Measurements from ENCODE around the gene ZNF831. TPM values are rescaled to one million over a fixed set of nuclear protein-coding genes. Genes with fewer than 3 reads are reported as not detected.
A peak's percentile ranks its signal among the peaks of the same experiment; 100 is the strongest.

The ZNF831 gene
- total RNA-seq, 4 donors from 2014 or later = 0.20 to 0.30 (median 0.24) TPM

DNA sequence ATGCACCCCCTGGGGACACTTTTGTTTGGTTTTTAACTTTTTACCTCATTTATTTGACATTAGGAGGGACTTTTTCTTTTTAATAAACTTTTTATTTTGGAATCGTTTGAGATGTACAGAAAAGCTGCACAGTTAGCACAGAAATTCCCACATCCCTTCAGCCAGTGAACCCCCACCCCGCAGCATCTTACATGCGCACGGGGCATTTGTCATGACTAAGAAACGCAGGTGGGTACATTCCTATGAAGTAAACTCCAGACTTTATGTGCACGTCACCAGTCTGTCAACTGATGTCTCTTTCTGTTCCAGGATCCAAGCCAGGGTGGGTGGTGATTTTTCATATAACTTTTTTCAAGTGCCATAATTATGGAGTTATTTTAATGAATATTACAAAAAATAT, 4.9 kb upstream of the ZNF831 start:
- WGBS, 2 donors = 64 to 67% methylated on average over 6 of the region's 6 CpGs
- no peak for TF ChIP-seq POLR2A (IDR thresholded peaks at IDR 0.05)
- TF ChIP-seq, protein P1, sequence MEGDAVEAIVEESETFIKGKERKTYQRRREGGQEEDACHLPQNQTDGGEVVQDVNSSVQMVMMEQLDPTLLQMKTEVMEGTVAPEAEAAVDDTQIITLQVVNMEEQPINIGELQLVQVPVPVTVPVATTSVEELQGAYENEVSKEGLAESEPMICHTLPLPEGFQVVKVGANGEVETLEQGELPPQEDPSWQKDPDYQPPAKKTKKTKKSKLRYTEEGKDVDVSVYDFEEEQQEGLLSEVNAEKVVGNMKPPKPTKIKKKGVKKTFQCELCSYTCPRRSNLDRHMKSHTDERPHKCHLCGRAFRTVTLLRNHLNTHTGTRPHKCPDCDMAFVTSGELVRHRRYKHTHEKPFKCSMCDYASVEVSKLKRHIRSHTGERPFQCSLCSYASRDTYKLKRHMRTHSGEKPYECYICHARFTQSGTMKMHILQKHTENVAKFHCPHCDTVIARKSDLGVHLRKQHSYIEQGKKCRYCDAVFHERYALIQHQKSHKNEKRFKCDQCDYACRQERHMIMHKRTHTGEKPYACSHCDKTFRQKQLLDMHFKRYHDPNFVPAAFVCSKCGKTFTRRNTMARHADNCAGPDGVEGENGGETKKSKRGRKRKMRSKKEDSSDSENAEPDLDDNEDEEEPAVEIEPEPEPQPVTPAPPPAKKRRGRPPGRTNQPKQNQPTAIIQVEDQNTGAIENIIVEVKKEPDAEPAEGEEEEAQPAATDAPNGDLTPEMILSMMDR (IDR thresholded peaks at IDR 0.05) = no peak
- H3K4me3 ChIP-seq (ENCODE audit: low read depth, poor library complexity, severe bottlenecking) = no peak overlapping the region
- no peak for DNase-seq (ENCODE audit: low spot score in 2 of 2)
- intact Hi-C loops (cut with DNase I; ENCODE audit: low total_unique reads) = no loop called here

DNA sequence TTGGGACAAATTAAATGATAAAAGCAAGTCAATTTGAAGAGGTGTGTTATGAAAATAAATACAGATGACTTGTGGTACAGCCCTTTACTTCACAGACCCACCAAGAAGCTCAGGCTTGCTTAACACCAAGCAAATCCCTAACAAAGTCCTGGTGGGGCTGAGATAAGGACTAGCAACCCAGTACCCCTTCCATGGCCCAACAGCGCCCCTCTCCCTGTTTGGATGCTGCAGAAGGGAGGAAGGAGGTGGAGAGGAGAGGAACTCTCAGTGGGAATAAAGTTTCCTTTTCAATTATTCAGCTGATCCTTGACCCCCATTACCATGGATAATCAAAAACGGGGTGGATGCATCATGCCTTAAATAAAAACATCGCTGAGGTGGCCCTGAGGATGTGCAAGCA, 4.5 kb upstream of the ZNF831 start:
- intact Hi-C loops (cut with DNase I; ENCODE audit: low total_unique reads) = no loop called here
- 51 to 54% methylated on average over 3 of the region's 3 CpGs for WGBS, 2 donors
- TF ChIP-seq, protein P1 (IDR thresholded peaks at IDR 0.05) = no peak
- no peak for DNase-seq (ENCODE audit: low spot score in 2 of 2)
- no peak overlapping the region for H3K4me3 ChIP-seq (ENCODE audit: low read depth, poor library complexity, severe bottlenecking)

DNA sequence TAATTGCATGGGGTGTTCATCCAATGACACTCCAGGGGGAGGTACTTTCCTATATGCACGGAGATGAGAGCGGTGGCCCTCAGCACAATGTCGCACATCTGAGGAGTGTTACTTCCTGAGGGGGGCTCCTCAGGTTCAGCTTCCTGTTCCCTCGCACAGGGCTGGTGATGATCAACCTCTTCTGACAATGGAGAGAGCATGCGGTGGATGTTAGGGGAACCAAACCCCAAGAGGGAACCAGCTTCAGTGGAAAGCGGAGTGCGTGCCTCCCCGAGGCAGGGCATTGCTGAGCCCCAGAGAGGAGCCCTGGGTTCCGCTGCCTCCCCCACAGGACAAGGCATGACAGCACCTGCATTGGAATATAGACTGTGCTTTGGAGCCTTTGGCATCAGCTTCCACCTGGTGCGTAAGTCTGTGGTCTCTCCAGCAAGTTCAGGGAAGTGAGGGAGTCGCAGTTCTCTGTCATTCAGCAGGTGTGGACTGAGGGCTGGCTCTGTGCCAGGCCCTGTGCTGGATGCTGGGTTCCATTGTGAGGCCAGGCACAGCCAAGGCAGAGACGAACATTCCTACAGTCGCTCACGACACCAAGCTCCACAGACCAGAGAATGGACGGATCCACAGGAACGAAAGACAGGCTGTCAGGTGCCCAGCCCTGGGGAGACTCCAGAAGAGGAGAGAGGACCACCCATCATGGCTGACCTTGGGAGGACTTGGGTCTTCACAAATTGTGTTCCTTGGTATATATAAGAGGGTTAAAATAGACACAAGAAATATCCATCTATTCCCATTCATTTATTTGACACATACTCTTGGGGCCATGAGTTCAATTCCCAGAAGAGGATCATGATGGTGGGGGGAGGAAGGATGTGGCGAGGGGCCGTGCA, 3.9 kb upstream of the ZNF831 start:
- no peak overlapping the region for H3K4me3 ChIP-seq (ENCODE audit: low read depth, poor library complexity, severe bottlenecking)
- TF ChIP-seq POLR2A (IDR thresholded peaks at IDR 0.05) = no peak
- TF ChIP-seq, protein P1 (IDR thresholded peaks at IDR 0.05) = no peak
- 66 to 67% methylated on average over 18 of the region's 18 CpGs for WGBS, 2 donors

DNA sequence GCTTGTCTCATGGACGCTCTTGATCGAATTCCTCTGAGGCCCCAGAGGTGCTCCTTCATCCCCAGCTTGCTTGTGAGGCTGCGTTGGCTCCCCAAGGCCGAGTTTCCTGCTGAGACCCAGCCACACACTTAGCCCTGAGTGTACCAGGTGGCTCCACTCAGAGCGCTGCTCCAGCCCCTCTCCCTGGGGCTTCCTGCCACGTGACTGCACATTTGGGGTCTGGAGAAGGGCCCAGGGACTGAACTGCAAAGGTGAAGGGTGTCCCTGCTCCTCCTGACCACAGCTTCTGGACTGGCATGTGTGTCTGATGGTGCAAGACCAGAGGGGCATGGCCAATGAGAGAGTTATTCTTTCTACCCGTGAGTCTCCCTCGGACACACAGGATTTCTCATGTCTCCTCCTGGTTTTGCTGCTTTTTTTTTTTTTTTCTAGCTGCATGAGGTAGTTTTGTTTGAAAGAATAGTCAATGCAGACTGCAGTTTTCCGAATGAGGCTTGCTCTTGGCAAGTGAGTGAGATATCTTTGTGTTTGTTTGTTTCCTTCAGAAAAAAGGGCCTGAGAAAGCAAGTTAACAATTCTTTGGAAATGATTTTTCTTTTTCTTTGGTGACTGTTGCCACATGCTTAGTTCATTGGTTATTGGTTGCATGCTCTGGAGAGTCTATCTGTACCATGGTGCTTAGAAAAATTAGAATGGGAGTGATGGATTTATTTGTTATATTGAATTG, 3.1 kb upstream of the ZNF831 start:
- TF ChIP-seq, protein P1 (IDR thresholded peaks at IDR 0.05) = no peak
- TF ChIP-seq POLR2A (IDR thresholded peaks at IDR 0.05) = no peak
- 61 to 73% methylated on average over 8 to 9 of the region's 9 CpGs for WGBS, 2 donors
- intact Hi-C loops (cut with DNase I; ENCODE audit: low total_unique reads) = no loop called here

More for the DNA sequence above, 3.9 kb upstream of the ZNF831 start:
- intact Hi-C loops (cut with DNase I; ENCODE audit: low total_unique reads) = no loop called here
- peak in 1 of 2 donors; percentile 85 for DNase-seq (ENCODE audit: low spot score in 2 of 2)

DNA sequence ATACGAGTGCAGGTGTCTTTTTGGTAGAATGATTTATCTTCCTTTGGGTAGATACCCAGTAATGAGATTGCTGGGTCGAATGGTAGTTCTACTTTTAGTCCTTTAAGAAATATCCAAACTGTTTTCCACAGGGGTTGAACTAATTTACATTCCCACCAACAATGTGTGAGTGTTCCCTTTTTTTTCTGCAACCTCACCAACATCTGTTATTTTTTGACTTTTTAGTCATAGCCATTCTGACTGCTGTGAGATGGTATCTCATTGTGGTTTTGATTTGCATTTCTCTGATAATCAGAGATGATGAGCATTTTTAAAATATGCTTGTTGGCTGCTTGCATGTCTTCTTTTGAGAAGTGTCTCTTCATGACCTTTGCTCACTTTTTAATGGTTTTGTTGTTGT, 1.9 kb upstream of the ZNF831 start:
- 52 to 54% methylated on average over 2 of the region's 2 CpGs for whole genome bisulfite sequencing, 2 donors
- TF ChIP-seq POLR2A (IDR thresholded peaks at IDR 0.05) = no peak
- TF ChIP-seq, protein P1 (IDR thresholded peaks at IDR 0.05) = no peak
- H3K4me3 ChIP-seq (ENCODE audit: low read depth, poor library complexity, severe bottlenecking) = no peak overlapping the region
- intact Hi-C loops (cut with DNase I; ENCODE audit: low total_unique reads) = no loop called here
- DNase-seq (ENCODE audit: low spot score in 2 of 2) = no peak

More for the DNA sequence above, 3.1 kb upstream of the ZNF831 start:
- peak in 1 of 2 donors; percentile 85 for DNase-seq (ENCODE audit: low spot score in 2 of 2)
- H3K4me3 ChIP-seq (ENCODE audit: low read depth, poor library complexity, severe bottlenecking) = no peak overlapping the region

Measured in lower leg skin (tissue), 4 donors.